Erythroblast (primary cell): ENCODE results near the gene DENND2A.
"Not testable (repeated sequence)": the region's sequence is repeated elsewhere in the genome, so short reads cannot be mapped to it uniquely, and the experiment has no call there.

ENCODE experiments used
- DNase-seq, 2 experiments: peaks; one replicate each; lab custom pipeline; 2025; lab: John Stamatoyannopoulos, UW
- GATA1 ChIP-seq: IDR thresholded peaks from 2 replicates; pipeline ENCODE4 v1.6.1; 2011; ENCODE audit warnings: low read depth, mild to moderate bottlenecking, control low read depth, low read length, moderate library complexity
- POLR2A ChIP-seq: IDR thresholded peaks from 2 replicates; pipeline ENCODE4 v1.6.1; 2011; ENCODE audit warnings: mild to moderate bottlenecking, low read length

The DENND2A gene

GRCh38 chr7:140625908-140626868 is 14.4 kb downstream of the DENND2A start:
- no peak for TF ChIP-seq GATA1
- no peak for TF ChIP-seq POLR2A
- no peak for DNase-seq

GRCh38 chr7:140625192-140625558 is 15.4 kb downstream of the DENND2A start:
- DNase-seq, result not testable (repeated sequence)

GRCh38 chr7:140624392-140625191 is 16.0 kb downstream of the DENND2A start:
- no peak for DNase-seq
- TF ChIP-seq GATA1 (no peak), POLR2A (no peak)

GRCh38 chr7:140623980-140624379 is 16.6 kb downstream of the DENND2A start:
- TF ChIP-seq GATA1 (no peak), POLR2A (no peak)
- no peak for DNase-seq

DNA sequence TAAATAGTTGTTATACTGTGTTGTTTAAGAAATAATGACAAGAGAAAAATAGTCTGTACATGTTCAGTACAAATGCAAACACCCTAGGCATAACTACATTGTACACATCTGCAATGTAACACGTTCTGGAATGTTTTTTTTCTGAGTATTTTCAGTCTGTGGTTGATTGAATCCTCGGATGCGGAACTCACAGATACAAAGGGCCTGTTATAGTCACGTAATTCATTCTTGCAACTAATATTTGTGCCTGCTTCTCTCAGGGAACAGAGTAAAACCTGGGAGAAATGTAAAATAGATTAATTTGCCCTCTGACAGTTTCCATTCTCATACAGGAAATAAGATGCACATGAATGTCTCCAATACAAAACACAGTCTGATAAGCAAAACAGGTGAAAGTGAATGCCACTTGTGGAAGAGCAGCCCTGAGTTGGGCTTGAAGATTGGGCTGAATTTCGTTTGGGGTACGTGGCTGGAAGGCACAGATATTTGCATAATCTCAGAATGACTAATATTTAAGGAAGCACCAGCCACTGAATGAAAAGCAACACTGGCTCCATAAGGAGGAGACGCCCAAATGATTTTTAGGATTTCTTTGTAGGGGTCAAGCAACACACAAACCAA is 19.1 kb downstream of the DENND2A start:
- no peak for TF ChIP-seq GATA1
- TF ChIP-seq POLR2A, result no peak
- no peak for DNase-seq

- DNase-seq, result not testable (repeated sequence)
These were observed 20.6 kb downstream of the DENND2A start for GRCh38 chr7:140619915-140620510.

- TF ChIP-seq POLR2A (no peak), GATA1 (no peak)
- DNase-seq, result no peak
These were observed 21.4 kb downstream of the DENND2A start for GRCh38 chr7:140619176-140619575.

DNA sequence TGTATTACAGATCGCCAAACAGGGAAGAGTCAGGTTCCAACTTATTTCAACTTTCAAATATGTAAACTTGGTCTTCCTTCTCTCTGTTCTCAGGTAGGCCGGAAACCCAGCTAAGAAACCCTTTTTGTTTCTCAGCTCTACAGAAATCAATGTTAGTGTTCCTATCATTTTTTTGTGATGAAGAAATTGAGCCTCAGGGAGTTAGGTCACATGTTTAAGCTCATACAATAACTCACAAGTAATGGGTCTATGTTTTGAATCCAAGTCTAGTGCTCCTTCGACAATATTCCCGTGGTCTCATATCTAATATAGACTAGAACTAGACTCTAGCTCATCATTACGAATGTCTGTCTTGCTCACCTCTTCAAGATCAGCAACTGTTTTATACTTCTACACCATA is 22.3 kb downstream of the DENND2A start:
- no peak for DNase-seq
- no peak for TF ChIP-seq GATA1
- TF ChIP-seq POLR2A, result no peak

DNA sequence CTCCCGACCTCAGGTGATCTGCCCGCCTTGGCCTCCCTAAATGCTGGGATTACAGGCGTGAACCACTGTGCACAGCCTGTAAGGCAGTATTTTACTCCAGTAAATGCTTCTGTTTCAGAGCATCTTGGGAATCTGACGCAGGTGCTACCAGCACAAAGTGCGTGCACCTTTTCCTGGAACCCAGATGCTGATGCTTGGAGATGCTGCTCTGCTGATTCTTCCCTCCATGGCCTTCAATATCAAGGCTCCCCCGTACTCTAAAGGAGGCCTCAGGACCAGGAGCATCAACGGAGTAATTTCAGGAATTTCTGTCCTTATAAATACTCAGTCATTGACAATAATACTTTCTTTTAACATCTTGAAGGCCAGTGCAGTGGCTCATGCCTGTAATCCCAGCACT is 23.5 kb downstream of the DENND2A start:
- TF ChIP-seq POLR2A, result no peak
- TF ChIP-seq GATA1, result no peak
- DNase-seq, result no peak

GRCh38 chr7:140616328-140616727 is 24.3 kb downstream of the DENND2A start:
- DNase-seq, result no peak
- no peak for TF ChIP-seq GATA1
- no peak for TF ChIP-seq POLR2A

- no peak for TF ChIP-seq GATA1
- no peak for TF ChIP-seq POLR2A
- no peak for DNase-seq
These were observed 29.0 kb downstream of the DENND2A start for GRCh38 chr7:140611641-140612040.

- TF ChIP-seq GATA1 (no peak), POLR2A (no peak)
These were observed 30.1 kb downstream of the DENND2A start for GRCh38 chr7:140610204-140611165.

DNA sequence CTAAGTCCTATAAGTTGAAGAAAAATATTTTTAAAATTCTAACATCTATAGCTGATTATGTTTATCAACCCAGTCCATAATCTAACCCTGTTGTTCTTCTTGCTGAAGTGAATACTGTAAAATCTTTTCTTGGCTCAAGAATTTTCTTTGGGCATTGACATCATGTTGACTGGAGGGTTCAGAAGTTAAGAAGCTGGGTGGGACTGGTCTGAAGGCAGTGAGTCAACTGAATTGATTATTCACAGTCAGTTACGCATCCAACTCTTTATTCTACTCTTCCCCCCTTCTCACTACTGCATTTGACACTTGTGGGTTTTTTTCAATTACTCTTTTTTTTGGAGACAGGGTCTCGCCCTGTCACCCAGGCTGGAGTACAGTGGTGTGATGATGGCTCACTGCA is 31.0 kb downstream of the DENND2A start:
- DNase-seq, result no peak
- no peak for TF ChIP-seq GATA1
- no peak for TF ChIP-seq POLR2A

More at GRCh38 chr7:140610204-140611165, 30.1 kb downstream of the DENND2A start:
- DNase-seq, result no peak
